Measurements from ENCODE around the gene ELAPOR1.

DNA sequence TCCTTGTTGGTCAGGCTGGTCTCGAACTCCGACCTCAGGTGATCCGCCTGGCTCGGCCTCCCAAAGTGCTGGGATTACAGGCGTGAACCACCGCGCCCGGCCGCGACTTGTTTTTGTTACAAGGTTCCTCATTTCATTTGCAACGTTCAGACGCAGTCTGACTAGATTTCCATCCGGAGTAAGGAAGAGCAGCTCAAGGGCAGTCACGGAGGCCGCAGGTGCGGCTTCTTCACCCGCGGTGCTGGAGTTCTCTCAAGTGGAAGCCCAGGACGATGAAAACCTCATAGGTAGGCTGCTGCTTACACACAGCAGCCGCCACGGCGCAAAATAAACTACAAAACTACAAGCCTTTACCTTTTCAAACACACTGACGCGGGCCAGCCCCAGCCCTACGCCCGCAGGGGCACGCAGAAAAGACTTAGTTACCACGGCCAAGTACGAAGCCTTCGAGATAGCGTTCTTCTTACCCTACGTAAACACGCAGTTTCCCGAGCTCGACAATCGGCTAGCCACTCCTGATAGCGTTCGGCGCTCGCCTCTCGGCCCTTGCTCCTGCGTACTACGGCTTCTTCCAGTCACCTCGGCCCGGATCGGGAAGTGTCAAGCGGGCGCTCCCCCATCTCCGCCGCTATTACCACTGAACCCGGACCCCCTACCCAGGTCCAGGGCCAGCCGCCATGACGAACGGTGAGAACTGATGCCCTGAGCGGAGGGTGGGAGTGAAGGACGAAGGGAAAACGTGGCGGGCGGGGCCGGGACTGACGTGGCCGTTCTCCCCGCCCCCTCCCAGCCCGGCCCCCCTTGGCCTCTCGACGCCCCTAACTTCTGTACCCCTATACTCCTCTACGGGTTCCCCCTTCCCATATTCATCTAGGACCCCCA lies 23.5 kb upstream of the ELAPOR1 start, which contains the start of gene TMEM167B:
- TF ChIP-seq CTCF (conservative IDR thresholded peaks at IDR 0.05; ENCODE audit: low read depth, low read length) (no peak), POLR2A (IDR thresholded peaks at IDR 0.05; ENCODE audit: low read depth, low read length) (peak; percentile 89), USF2 (IDR thresholded peaks at IDR 0.05; ENCODE audit: low read depth, low read length) (peak; percentile 15; the same call in 1 of the 2 replicates), RAD21 (IDR thresholded peaks at IDR 0.05; ENCODE audit: low read length) (no peak), MXI1 (IDR thresholded peaks at IDR 0.05; ENCODE audit: borderline replicate concordance, low read depth, low read length) (0 out of 2 replicates have a peak, but pooled peaks have one; percentile 13), RFX5 (IDR thresholded peaks at IDR 0.05; ENCODE audit: low read depth, low read length) (no peak), SMC3 (IDR thresholded peaks at IDR 0.05; ENCODE audit: low read depth, low read length) (no peak), CEBPB (IDR thresholded peaks at IDR 0.05; ENCODE audit: low read depth, low read length) (no peak), RCOR1 (IDR thresholded peaks at IDR 0.05; ENCODE audit: insufficient replicate concordance, low read length) (no peak)

Measured in IMR-90 (cell line).